Measurements from ENCODE around the gene SLC25A41.

SLC25A41 gene

GRCh38 chr19:6471076-6471475 lies 37.5 kb upstream of the SLC25A41 start:
- no peak overlapping the region for H3K4me3 ChIP-seq

GRCh38 chr19:6470173-6470572 lies 36.6 kb upstream of the SLC25A41 start:
- TF ChIP-seq CTCF (IDR thresholded peaks at IDR 0.05), result no peak
- DNase-seq (ENCODE audit: low spot score), result no peak
- no peak overlapping the region for H3K4me3 ChIP-seq
- H3K27ac ChIP-seq, result no peak overlapping the region

More at GRCh38 chr19:6471076-6471475, 37.5 kb upstream of the SLC25A41 start:
- TF ChIP-seq CTCF (IDR thresholded peaks at IDR 0.05), result no peak
- no peak for DNase-seq (ENCODE audit: low spot score)
- no peak overlapping the region for H3K27ac ChIP-seq

GRCh38 chr19:6467384-6467783 lies 33.8 kb upstream of the SLC25A41 start:
- DNase-seq (ENCODE audit: low spot score), result no peak
- H3K4me3 ChIP-seq, result no peak overlapping the region
- H3K27ac ChIP-seq, result no peak overlapping the region
- no peak for TF ChIP-seq CTCF (IDR thresholded peaks at IDR 0.05)

- DNase-seq (ENCODE audit: low spot score), result no peak
- TF ChIP-seq CTCF (IDR thresholded peaks at IDR 0.05), result no peak
Observed at GRCh38 chr19:6466526-6467248, 33.1 kb upstream of the SLC25A41 start.

GRCh38 chr19:6465663-6466062 lies 32.1 kb upstream of the SLC25A41 start:
- no peak for DNase-seq (ENCODE audit: low spot score)
- no peak for TF ChIP-seq CTCF (IDR thresholded peaks at IDR 0.05)
- H3K4me3 ChIP-seq, result no peak overlapping the region

More at GRCh38 chr19:6466526-6467248, 33.1 kb upstream of the SLC25A41 start:
- Histone ChIP-seq H3K4me3 (no peak overlapping the region), H3K27ac (no peak overlapping the region)

GRCh38 chr19:6465006-6465405 lies 31.4 kb upstream of the SLC25A41 start:
- H3K4me3 ChIP-seq, result no peak overlapping the region

More at GRCh38 chr19:6465663-6466062, 32.1 kb upstream of the SLC25A41 start:
- no peak overlapping the region for H3K27ac ChIP-seq

More at GRCh38 chr19:6465006-6465405, 31.4 kb upstream of the SLC25A41 start:
- no peak for TF ChIP-seq CTCF (IDR thresholded peaks at IDR 0.05)
- no peak for DNase-seq (ENCODE audit: low spot score)
- H3K27ac ChIP-seq, result no peak overlapping the region

All from coronary artery (tissue), 2 donors.